ENCODE measurements around the gene TAX1BP3. TPM values are rescaled to one million over a fixed set of nuclear protein-coding genes. Genes with fewer than 3 reads are reported as not detected.

Gene TAX1BP3
- total and polyA plus RNA-seq, 2 of the 13 experiments (the other 11 are each of a cell fraction or from before 2014, with no cell fraction given), result 16.7 to 45.1 TPM

DNA sequence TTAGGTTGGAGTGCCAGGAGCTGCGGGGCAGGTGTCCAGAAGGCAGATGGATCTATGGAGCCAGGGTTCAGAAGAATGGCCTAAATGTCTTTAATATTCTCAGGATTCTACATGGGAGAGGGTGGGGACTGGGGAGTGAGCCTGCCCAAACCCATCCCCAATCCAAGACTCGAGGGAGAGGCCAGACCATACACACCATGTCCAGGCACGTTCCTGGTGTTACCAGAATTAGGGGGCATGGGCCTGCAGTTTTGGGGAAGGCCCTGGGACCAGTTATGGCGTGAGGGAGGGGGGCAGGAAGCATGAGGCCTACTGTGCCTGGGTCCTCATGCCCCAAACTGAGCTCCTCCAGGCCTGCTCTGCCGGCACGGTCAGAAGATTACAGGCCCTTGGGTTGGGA is 1.9 kb downstream of the TAX1BP3 start (continued):
- TF ChIP-seq, protein P1, sequence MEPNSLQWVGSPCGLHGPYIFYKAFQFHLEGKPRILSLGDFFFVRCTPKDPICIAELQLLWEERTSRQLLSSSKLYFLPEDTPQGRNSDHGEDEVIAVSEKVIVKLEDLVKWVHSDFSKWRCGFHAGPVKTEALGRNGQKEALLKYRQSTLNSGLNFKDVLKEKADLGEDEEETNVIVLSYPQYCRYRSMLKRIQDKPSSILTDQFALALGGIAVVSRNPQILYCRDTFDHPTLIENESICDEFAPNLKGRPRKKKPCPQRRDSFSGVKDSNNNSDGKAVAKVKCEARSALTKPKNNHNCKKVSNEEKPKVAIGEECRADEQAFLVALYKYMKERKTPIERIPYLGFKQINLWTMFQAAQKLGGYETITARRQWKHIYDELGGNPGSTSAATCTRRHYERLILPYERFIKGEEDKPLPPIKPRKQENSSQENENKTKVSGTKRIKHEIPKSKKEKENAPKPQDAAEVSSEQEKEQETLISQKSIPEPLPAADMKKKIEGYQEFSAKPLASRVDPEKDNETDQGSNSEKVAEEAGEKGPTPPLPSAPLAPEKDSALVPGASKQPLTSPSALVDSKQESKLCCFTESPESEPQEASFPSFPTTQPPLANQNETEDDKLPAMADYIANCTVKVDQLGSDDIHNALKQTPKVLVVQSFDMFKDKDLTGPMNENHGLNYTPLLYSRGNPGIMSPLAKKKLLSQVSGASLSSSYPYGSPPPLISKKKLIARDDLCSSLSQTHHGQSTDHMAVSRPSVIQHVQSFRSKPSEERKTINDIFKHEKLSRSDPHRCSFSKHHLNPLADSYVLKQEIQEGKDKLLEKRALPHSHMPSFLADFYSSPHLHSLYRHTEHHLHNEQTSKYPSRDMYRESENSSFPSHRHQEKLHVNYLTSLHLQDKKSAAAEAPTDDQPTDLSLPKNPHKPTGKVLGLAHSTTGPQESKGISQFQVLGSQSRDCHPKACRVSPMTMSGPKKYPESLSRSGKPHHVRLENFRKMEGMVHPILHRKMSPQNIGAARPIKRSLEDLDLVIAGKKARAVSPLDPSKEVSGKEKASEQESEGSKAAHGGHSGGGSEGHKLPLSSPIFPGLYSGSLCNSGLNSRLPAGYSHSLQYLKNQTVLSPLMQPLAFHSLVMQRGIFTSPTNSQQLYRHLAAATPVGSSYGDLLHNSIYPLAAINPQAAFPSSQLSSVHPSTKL (CRISPR knock-in tag; IDR thresholded peaks at IDR 0.05), result no peak
- no peak for TF ChIP-seq ZNF296 (CRISPR knock-in tag; conservative IDR thresholded peaks at IDR 0.05)
- TF ChIP-seq YY1 (IDR thresholded peaks at IDR 0.05; ENCODE audit: insufficient read depth, insufficient replicate concordance, low read depth, low read length), result no peak
- TF ChIP-seq, protein P2, sequence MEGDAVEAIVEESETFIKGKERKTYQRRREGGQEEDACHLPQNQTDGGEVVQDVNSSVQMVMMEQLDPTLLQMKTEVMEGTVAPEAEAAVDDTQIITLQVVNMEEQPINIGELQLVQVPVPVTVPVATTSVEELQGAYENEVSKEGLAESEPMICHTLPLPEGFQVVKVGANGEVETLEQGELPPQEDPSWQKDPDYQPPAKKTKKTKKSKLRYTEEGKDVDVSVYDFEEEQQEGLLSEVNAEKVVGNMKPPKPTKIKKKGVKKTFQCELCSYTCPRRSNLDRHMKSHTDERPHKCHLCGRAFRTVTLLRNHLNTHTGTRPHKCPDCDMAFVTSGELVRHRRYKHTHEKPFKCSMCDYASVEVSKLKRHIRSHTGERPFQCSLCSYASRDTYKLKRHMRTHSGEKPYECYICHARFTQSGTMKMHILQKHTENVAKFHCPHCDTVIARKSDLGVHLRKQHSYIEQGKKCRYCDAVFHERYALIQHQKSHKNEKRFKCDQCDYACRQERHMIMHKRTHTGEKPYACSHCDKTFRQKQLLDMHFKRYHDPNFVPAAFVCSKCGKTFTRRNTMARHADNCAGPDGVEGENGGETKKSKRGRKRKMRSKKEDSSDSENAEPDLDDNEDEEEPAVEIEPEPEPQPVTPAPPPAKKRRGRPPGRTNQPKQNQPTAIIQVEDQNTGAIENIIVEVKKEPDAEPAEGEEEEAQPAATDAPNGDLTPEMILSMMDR (CRISPR knock-in tag; IDR thresholded peaks at IDR 0.05), result no peak

DNA sequence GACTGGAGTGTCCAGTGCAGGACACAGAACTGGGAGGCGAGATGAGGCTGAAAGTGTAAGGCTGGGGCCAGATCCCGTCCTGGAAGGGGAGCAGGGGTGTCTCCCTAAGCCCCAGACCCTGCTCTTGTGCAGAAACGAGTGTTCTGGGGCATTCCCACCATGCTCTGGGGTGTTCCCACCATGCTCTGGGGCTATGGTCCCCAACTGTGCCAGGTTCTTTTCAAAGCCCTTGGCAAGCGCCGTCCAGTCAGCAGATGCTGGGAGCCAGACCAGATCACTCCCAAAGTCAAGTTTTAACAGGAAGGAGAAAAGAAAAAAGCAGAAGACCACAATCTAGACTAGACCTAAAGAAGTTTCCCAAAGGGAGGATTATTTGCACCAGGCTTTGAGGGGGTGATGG is 2.5 kb downstream of the TAX1BP3 start:
- Histone ChIP-seq H3K9me3 (ENCODE audit: low read length) (no peaks in the 10 kb centered on the region), H3K27me3 (ENCODE audit: control insufficient read depth in 1 of 2, insufficient read depth in 2 of 2, low read length in 2 of 2) (no peaks in the 10 kb centered on the region; a peak in 1 of 5 replicates), H3K36me3 (replicated peaks in 1 of 2; ENCODE audit: control insufficient read depth in 1 of 2, insufficient read depth in 2 of 2, low read length in 2 of 2) (peaks cover 2 to 8% of the 10 kb centered on the region in 2 experiments; a peak in 3 of 5 replicates), H3K79me2 (ENCODE audit: insufficient read depth, low read length) (peaks cover 24% of the 10 kb centered on the region), H3K4me1 (ENCODE audit: insufficient read depth, low read length) (peaks cover 44% of the 10 kb centered on the region), H2AFZ (ENCODE audit: low read length) (no peak overlapping the region), H4K20me1 (ENCODE audit: insufficient read depth, low read length) (peaks cover 4% of the 10 kb centered on the region; the same call in 1 of the 2 replicates), H3K27ac (ENCODE audit: extremely low read length, insufficient read depth, low read length) (no peak overlapping the region), H3K9ac (ENCODE audit: insufficient read depth, low read depth, low read length) (no peak overlapping the region), H3K4me3 (replicated peaks in 1 of 3; ENCODE audit: insufficient read depth in 1 of 3, low read depth in 2 of 3, low read length in 3 of 3) (no peak overlapping the region), H3K4me2 (ENCODE audit: low read depth, low read length) (no peak overlapping the region)
- 97% methylated on average over 5 of the region's 5 CpGs for WGBS (ENCODE audit: low lambda C conversion rate)
- DNase-seq (ENCODE audit: low spot score) (no peak), ATAC-seq (no peak), FAIRE-seq (no peak)
- CTCF ChIA-PET (ENCODE audit: low intra/inter-chr PET ratio, low total read pairs), result no interaction called here
- in situ Hi-C loops (cut with HindIII; ENCODE audit: extremely low pct_ligation_motif_present, low pct_unique_long_range_greater_than_20kb), result loop anchor here (10.0 kb wide), 1 partner anchor 621 kb away; no protein-coding TSS in a partner anchor
- no TSS peak for BruUV-seq (replicated peaks)
- POLR2A ChIA-PET, result no interaction called here
- TF ChIP-seq IKZF1 (IDR thresholded peaks at IDR 0.05) (no peak), TOPORS (CRISPR knock-in tag; IDR thresholded peaks at IDR 0.05) (no peak)
- intact Hi-C loops (cut with micrococcal nuclease; ENCODE audit: unreplicated experiment), result no loop called here
